SK-N-DZ (cell line): ENCODE measurements around the gene SKIC2. TPM values are rescaled to one million over a fixed set of nuclear protein-coding genes. Genes with fewer than 3 reads are reported as not detected.
"Not testable (repeated sequence)": the region's sequence is repeated elsewhere in the genome, so short reads cannot be mapped to it uniquely, and the experiment has no call there.

Experiments
- DNase-seq: peaks from one replicate; pipeline ENCODE4 v3.0.0-alpha.2; 2015; ENCODE audit warnings: low spot score
- polyA plus RNA-seq, 2 experiments: library from polyadenylated mRNA; depleted of rRNA; stranded (reverse); fragments of >200 nt; gene quantifications; 2 replicates each; pipeline ENCODE4 v1.2.3, GENCODE V29; 2014

SKIC2 gene
- polyA plus RNA-seq (2014; cell fraction: cytosol; rRNA removed), result 31.3 and 31.4 TPM in 2 replicates
- 195 and 266 TPM in 2 replicates for polyA plus RNA-seq (2014; cell fraction: nucleus; rRNA removed)

GRCh38 chr6:31958741-31959739 lies at the start of gene SKIC2, which contains the start of gene NELFE:
Gene SKIC2, plus strand, starts transcription at chr6:31959175. Its CDS starts 18 bp downstream, at chr6:31959193.
Gene NELFE, minus strand, starts transcription at chr6:31958971. Its CDS starts 525 bp downstream, at chr6:31958446.
- peak; percentile 98 for DNase-seq

- DNase-seq, result not testable (repeated sequence)
These were observed 49.7 kb upstream of the SKIC2 start for GRCh38 chr6:31909298-31909697.

- DNase-seq, result no peak
These were observed 47.0 kb upstream of the SKIC2 start for GRCh38 chr6:31911826-31912585.

GRCh38 chr6:31915351-31915750 lies 43.6 kb upstream of the SKIC2 start:
- DNase-seq, result no peak

GRCh38 chr6:31915756-31916155 lies 43.2 kb upstream of the SKIC2 start:
- no peak for DNase-seq

GRCh38 chr6:31918069-31918720 lies 40.8 kb upstream of the SKIC2 start:
- no peak for DNase-seq

GRCh38 chr6:31919624-31920303 lies 39.2 kb upstream of the SKIC2 start:
- DNase-seq, result no peak

- DNase-seq, result no peak
These were observed 38.2 kb upstream of the SKIC2 start for GRCh38 chr6:31920811-31921210.

GRCh38 chr6:31922942-31923341 lies 36.0 kb upstream of the SKIC2 start:
- no peak for DNase-seq

- no peak for DNase-seq
These were observed 31.6 kb upstream of the SKIC2 start, which contains the start of gene C2 for GRCh38 chr6:31927242-31927862. Gene C2, plus strand, starts transcription at chr6:31927717. Its CDS starts 36 bp downstream, at chr6:31927753.

- no peak for DNase-seq
These were observed 30.9 kb upstream of the SKIC2 start for GRCh38 chr6:31927863-31928671.

- no peak for DNase-seq
These were observed 30.4 kb upstream of the SKIC2 start for GRCh38 chr6:31928672-31928939.

- no peak for DNase-seq
These were observed 28.0 kb upstream of the SKIC2 start for GRCh38 chr6:31930962-31931361.

- DNase-seq, result not testable (repeated sequence)
These were observed 26.8 kb upstream of the SKIC2 start for GRCh38 chr6:31932137-31932536.

GRCh38 chr6:31933537-31933936 lies 25.4 kb upstream of the SKIC2 start:
- no peak for DNase-seq

- DNase-seq, result no peak
These were observed 24.0 kb upstream of the SKIC2 start for GRCh38 chr6:31935021-31935420.

- DNase-seq, result no peak
These were observed 23.2 kb upstream of the SKIC2 start for GRCh38 chr6:31935823-31936222.

GRCh38 chr6:31940256-31940664 lies 18.7 kb upstream of the SKIC2 start:
- peak; percentile 34 for DNase-seq

- no peak for DNase-seq
These were observed 15.2 kb upstream of the SKIC2 start for GRCh38 chr6:31943742-31944141.

- no peak for DNase-seq
These were observed 13.8 kb upstream of the SKIC2 start for GRCh38 chr6:31945154-31945506.
